HepG2 (cell line): ENCODE data around the gene METAP1D. TPM values are rescaled to one million over a fixed set of nuclear protein-coding genes. Genes with fewer than 3 reads are reported as not detected.

Source experiments
- CBX2 ChIP-seq, 2 experiments: fragments of 200-600 bp in 1 of 2; sonication (generic); formaldehyde crosslinking in 1 of 2; IDR thresholded peaks; 2 replicates each; pipeline versions ENCODE4 v1.7.0 to v1.8.1; 2018 to 2022; ENCODE audit warnings: low read depth in 2 of 2, low read length in 1 of 2, mild to moderate bottlenecking in 1 of 2, missing genetic modification reagents in 1 of 2
- CC2D1A ChIP-seq: sonication (generic); formaldehyde crosslinking; IDR thresholded peaks from 2 replicates; pipeline ENCODE4 v1.8.1; 2023; ENCODE audit warnings: mild to moderate bottlenecking, missing genetic modification reagents
- ISX ChIP-seq: sonication (generic); formaldehyde crosslinking; conservative IDR thresholded peaks from 2 replicates; pipeline ENCODE4 v1.5.0; 2020; ENCODE audit warnings: missing genetic modification reagents
- NR2F2 ChIP-seq: IDR thresholded peaks from 2 replicates; pipeline ENCODE4 v1.6.1; 2012; ENCODE audit warnings: low read depth, inconsistent platforms, borderline replicate concordance
- PITX1 ChIP-seq: sonication (generic); formaldehyde crosslinking; IDR thresholded peaks from 2 replicates; pipeline ENCODE4 v1.5.1; 2020; ENCODE audit warnings: mild to moderate bottlenecking, missing genetic modification reagents
- RCOR2 ChIP-seq: IDR thresholded peaks from 2 replicates; pipeline ENCODE4 v1.6.1; 2016; ENCODE audit warnings: missing biosample characterization, missing genetic modification reagents
- RFX5 ChIP-seq: IDR thresholded peaks from 2 replicates; pipeline ENCODE4 v1.6.1; 2011; ENCODE audit warnings: low read depth, low read length, improper control_type of control experiment
- RNF2 ChIP-seq: fragments of 450-650 bp; conservative IDR thresholded peaks from 2 replicates; pipeline ENCODE4 v1.6.1; 2016; ENCODE audit warnings: low read depth
- SCMH1 ChIP-seq: sonication (generic); formaldehyde crosslinking; IDR thresholded peaks from 2 replicates; pipeline ENCODE4 v1.9.0; 2021; ENCODE audit warnings: missing genetic modification reagents, mild to moderate bottlenecking, borderline replicate concordance
- SETDB1 ChIP-seq: sonication (generic); formaldehyde crosslinking; IDR thresholded peaks from 2 replicates; pipeline ENCODE4 v1.5.1; 2020; ENCODE audit warnings: missing genetic modification reagents, mild to moderate bottlenecking, borderline replicate concordance
- TBX2 ChIP-seq: sonication (generic); formaldehyde crosslinking; IDR thresholded peaks from 2 replicates; pipeline ENCODE4 v1.5.0; 2020; ENCODE audit warnings: missing genetic modification reagents, mild to moderate bottlenecking, borderline replicate concordance
- TOE1 ChIP-seq: sonication (generic); formaldehyde crosslinking; IDR thresholded peaks from 2 replicates; pipeline ENCODE4 v1.4.0; 2020; ENCODE audit warnings: mild to moderate bottlenecking, missing genetic modification reagents
- ZBTB4 ChIP-seq: sonication (generic); formaldehyde crosslinking; IDR thresholded peaks from 2 replicates; pipeline ENCODE4 v1.4.0; 2020; ENCODE audit warnings: missing genetic modification reagents, mild to moderate bottlenecking, borderline replicate concordance
- ZNF275 ChIP-seq: sonication (generic); formaldehyde crosslinking; IDR thresholded peaks from 2 replicates; pipeline ENCODE4 v1.8.0; 2022; ENCODE audit warnings: missing genetic modification reagents, mild to moderate bottlenecking, inconsistent platforms, borderline replicate concordance
- ZNF430 ChIP-seq: sonication (generic); formaldehyde crosslinking; IDR thresholded peaks from 2 replicates; pipeline ENCODE4 v1.9.0; 2021; ENCODE audit warnings: mild to moderate bottlenecking, missing genetic modification reagents
- ZNF577 ChIP-seq: sonication (generic); formaldehyde crosslinking; IDR thresholded peaks from 2 replicates; pipeline ENCODE4 v1.4.0; 2020; ENCODE audit warnings: mild to moderate bottlenecking, low read depth, missing genetic modification reagents, borderline replicate concordance
- ZNF678 ChIP-seq: sonication (generic); formaldehyde crosslinking; IDR thresholded peaks from 2 replicates; pipeline ENCODE4 v1.4.0; 2020; ENCODE audit warnings: mild to moderate bottlenecking, missing genetic modification reagents
- ZNF687 ChIP-seq: sonication (generic); formaldehyde crosslinking; IDR thresholded peaks from 2 replicates; pipeline ENCODE4 v1.5.1; 2020; ENCODE audit warnings: mild to moderate bottlenecking, missing genetic modification reagents, moderate library complexity
- polyA plus RNA-seq, 8 experiments: library from polyadenylated mRNA; depleted of rRNA in 3 of 8; stranded (reverse) in 7 of 8; unstranded in 1 of 8; fragments of >200 nt; fragmentation: Illumina TruSeq in 4 of 8; extraction: Trizol in 4 of 8; gene quantifications; 2 replicates each; pipeline versions ENCODE4 v1.2.1 to v1.2.3, GENCODE V29; 2011 to 2016; ENCODE audit warnings: low read depth in 4 of 8, missing spikeins in 1 of 8, mixed read lengths in 1 of 8; ENCODE audit not compliant: insufficient read depth in 1 of 8
- total RNA-seq, 5 experiments: library from RNA; depleted of rRNA; stranded (reverse); fragments of >200 nt; fragmentation: Illumina TruSeq; extraction: Trizol; gene quantifications; 2 replicates each; pipeline ENCODE4 v1.2.3, GENCODE V29; 2016; ENCODE audit warnings: low read depth in 1 of 5

The METAP1D gene
- total and polyA plus RNA-seq, 2 of the 13 experiments (the other 11 are each of a cell fraction or from before 2014, with no cell fraction given), result 14.7 to 21.6 TPM

DNA sequence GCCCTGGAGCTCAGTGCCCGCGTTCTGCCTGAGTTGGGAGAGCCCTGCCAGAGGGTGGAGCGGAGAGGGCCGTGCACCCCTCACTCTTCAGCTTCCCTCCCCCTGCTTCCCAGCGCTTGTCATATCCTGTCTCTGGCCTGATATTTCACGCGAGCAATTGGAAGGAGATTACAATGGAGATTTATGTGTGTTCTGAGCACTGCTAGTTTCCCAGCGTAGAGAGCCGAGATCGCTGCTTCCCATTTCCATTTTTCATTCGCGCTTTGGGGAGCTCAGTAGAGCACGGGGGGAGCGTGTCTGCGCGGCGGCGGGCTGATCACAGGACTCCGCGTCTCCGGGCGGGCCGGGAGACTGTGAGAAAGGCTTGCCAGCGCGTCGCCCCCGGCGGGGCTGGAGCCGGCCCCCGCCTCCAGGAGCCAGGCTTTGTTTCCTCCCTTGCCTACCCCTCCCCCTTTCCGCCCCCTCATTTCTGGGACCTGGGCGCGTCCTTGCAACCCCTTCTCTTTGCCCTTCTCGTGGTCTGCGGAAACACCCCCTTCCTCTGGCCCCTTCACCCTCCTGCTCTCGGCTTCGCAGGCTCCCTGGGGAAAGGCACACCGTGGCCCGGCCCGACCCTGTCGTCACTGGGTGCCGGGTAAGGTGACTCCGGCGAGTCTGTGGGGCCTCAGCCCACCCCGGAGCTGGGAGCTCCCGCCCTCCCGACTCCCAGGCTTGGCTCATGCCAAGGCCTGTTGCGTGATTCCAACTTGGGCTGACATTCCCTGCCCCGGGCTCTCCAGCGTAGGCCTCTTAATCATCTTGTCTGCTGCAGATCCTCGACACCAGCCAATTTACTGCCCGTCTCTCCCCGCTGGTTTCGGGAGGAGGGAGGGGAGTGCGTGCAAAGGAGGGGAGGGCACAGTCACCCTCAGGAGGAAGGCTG lies 97.1 kb downstream of the METAP1D start (continued):
- TF ChIP-seq ZBTB4 (CRISPR knock-in tag), result no peak
- peak; percentile 17; the same call in 1 of the 2 replicates for TF ChIP-seq TBX2 (CRISPR knock-in tag)
- 0 out of 2 replicates have a peak, but pooled peaks have one; percentile 12 for TF ChIP-seq CBX2 (IDR thresholded peaks at IDR 0.05; ENCODE audit: low read depth, low read length)
- no peak for TF ChIP-seq CBX2 (CRISPR knock-in tag; IDR thresholded peaks at IDR 0.05; ENCODE audit: low read depth)
- TF ChIP-seq ZNF678 (CRISPR knock-in tag), result 0 out of 2 replicates have a peak, but pooled peaks have one; percentile 39
- no peak for TF ChIP-seq RCOR2 (CRISPR knock-in tag)
- TF ChIP-seq ZNF687, result peak; percentile 63
- no peak for TF ChIP-seq ISX
- TF ChIP-seq SETDB1, result no peak
- peak; percentile 69; the same call in 1 of the 2 replicates for TF ChIP-seq RNF2
- no peak for TF ChIP-seq NR2F2
- TF ChIP-seq SCMH1 (CRISPR knock-in tag), result no peak
- TF ChIP-seq TOE1 (CRISPR knock-in tag), result no peak
- TF ChIP-seq ZNF577 (CRISPR knock-in tag), result no peak
- peak; percentile 86 for TF ChIP-seq RFX5
- no peak for TF ChIP-seq PITX1 (CRISPR knock-in tag)
- no peak for TF ChIP-seq CC2D1A (CRISPR knock-in tag)
- TF ChIP-seq ZNF275 (CRISPR knock-in tag), result no peak
- TF ChIP-seq ZNF430 (CRISPR knock-in tag), result 0 out of 2 replicates have a peak, but pooled peaks have one; percentile 37
